Esophagus muscularis mucosa (tissue), 4 donors: ENCODE results near the gene MARF1.
"Not testable (repeated sequence)": the region's sequence is repeated elsewhere in the genome, so short reads cannot be mapped to it uniquely, and the experiment has no call there.

Experiments
- EP300 ChIP-seq: sonication (generic); formaldehyde crosslinking; IDR thresholded peaks from one replicate; pipeline ENCODE4 v1.6.1; 2017; ENCODE audit warnings: antibody characterized with exemption
- POLR2A ChIP-seq: fragments of 450-650 bp; IDR thresholded peaks from one replicate; pipeline ENCODE4 v1.6.1; 2017; ENCODE audit warnings: antibody characterized with exemption, moderate library complexity, mild to moderate bottlenecking, low read depth
- POLR2AphosphoS5 ChIP-seq, 2 donors: sonication (generic); formaldehyde crosslinking; IDR thresholded peaks; one replicate each; pipeline ENCODE4 v1.6.1; 2017; ENCODE audit warnings: antibody characterized with exemption in 2 of 2
- TF ChIP-seq, protein P1 (sequence below), 3 experiments: fragments of 200-600 bp in 2 of 3; fragments of 450-650 bp in 1 of 3; sonication (generic) in 2 of 3; IDR thresholded peaks; one replicate each; pipeline ENCODE4 v1.5.1; 2017 to 2019; ENCODE audit warnings: antibody characterized with exemption in 3 of 3, mild to moderate bottlenecking in 2 of 3, moderate library complexity in 1 of 3

DNA sequence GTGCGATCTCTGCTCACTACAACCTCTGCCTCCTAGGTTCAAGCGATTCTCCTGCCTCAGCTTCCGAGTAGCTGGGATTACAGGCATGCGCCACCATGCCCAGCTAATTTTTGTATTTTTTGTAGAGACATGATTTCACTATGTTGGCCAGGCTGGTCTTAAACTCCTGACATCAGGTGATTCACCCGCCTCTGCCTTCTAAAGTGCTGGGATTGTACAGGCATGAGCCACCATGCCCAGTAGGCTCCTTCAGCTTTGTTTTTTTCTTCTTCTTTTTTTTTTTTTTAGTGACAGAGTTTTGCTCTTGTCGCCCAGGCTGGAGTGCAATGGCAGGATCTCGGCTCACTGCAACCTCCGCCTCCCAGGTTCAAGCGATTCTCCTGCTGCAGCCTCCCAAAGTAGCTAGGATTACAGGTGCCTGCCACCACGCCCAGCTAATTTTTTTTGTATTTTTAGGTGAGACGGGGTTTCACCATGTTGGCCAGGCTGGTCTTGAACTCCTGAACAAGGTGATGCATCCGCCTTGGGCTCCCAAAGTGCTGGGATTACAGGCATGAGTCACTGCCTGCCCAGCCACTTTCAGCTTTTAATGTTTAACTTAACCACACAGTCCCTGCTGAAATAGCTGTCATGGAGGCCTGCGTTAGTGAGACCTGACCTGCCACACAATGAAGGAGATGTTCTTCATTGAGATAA is 95.7 kb downstream of the MARF1 start:
- TF ChIP-seq, protein P1, sequence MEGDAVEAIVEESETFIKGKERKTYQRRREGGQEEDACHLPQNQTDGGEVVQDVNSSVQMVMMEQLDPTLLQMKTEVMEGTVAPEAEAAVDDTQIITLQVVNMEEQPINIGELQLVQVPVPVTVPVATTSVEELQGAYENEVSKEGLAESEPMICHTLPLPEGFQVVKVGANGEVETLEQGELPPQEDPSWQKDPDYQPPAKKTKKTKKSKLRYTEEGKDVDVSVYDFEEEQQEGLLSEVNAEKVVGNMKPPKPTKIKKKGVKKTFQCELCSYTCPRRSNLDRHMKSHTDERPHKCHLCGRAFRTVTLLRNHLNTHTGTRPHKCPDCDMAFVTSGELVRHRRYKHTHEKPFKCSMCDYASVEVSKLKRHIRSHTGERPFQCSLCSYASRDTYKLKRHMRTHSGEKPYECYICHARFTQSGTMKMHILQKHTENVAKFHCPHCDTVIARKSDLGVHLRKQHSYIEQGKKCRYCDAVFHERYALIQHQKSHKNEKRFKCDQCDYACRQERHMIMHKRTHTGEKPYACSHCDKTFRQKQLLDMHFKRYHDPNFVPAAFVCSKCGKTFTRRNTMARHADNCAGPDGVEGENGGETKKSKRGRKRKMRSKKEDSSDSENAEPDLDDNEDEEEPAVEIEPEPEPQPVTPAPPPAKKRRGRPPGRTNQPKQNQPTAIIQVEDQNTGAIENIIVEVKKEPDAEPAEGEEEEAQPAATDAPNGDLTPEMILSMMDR (IDR thresholded peaks at IDR 0.05), result not testable (repeated sequence)
- TF ChIP-seq POLR2AphosphoS5 (IDR thresholded peaks at IDR 0.05); POLR2A; EP300: not testable (repeated sequence)
